Right ventricle myocardium inferior (tissue), 1 donor: ENCODE measurements around the gene LYVE1. TPM values are rescaled to one million over a fixed set of nuclear protein-coding genes. Genes with fewer than 3 reads are reported as not detected.
A peak's percentile ranks its signal among the peaks of the same experiment; 100 is the strongest.
"Not testable (repeated sequence)": the region's sequence is repeated elsewhere in the genome, so short reads cannot be mapped to it uniquely, and the experiment has no call there.

ENCODE experiments used
- ATAC-seq: fragments of 200-7000 bp; cut with Tn5 transposase; one replicate; pipeline ENCODE4 v1.9.1; 2020; ENCODE audit warnings: mild to moderate bottlenecking, moderate library complexity
- DNase-seq: peaks from one replicate; pipeline ENCODE4 v3.0.0; 2021; ENCODE audit errors: missing footprints
- intact Hi-C: fragments of 100-400 bp; cut with DNase I; formaldehyde crosslinking; loops from one replicate; pipeline ENCODE4 v1.11.0; 2022
- total RNA-seq: library from RNA; stranded (reverse); fragmentation: NEBNext Ultra II Directional; extraction: Animal tissue kit (Norgen Biotek cat#: 25700); gene quantifications from one replicate; pipeline ENCODE4 v1.2.1, GENCODE V29; 2021
- donor health status: DM: no; HTN: yes; CAD: no; lungs with severe emphysema.

LYVE1 gene
- total RNA-seq, 1 donor from 2014 or later: 106 TPM

DNA sequence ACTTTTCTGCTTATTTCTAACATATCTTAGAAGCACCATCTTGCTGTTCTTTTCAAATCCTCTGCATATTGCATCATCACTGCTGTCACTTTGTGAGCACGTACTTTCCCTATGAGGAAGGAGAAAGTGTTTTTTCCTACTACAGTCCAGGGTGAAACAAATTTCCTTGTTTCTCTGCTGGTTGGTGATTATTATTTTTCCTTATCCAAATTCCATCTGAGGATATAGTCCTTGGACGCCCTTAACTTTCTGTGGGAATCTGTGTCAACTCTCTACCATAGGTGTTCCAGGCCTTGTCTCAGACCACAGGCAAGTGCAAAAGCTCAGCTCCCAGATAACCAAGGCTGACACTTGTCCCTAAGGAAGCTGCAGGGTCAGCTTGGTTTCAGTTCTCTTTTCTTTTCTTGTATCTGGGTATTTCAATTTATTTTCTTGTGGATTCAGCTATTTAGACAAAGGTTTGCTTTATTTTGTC is 29.4 kb upstream of the LYVE1 start:
- no peak for ATAC-seq

DNA sequence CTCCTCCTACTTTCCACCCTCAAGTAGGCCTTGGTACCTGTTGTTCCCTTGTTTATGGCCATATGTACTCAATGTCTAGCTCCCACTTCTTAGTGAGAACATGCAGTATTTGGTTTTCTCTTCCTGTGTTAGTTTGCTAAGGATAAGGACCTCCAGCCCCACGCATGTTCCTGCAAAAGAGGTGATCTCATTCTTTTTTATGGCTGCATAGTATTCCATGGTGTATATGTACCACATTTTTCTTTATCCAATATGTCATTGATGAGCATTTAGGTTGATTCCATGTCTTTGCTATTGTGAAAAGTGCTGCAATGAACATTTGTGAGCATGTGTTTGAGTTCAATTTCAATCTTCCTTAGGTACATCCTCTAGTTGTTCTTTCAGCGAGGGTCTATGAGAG is 27.4 kb upstream of the LYVE1 start:
- ATAC-seq, DNase-seq, intact Hi-C loops: not testable (repeated sequence)

More for the DNA sequence above, 29.4 kb upstream of the LYVE1 start:
- intact Hi-C loops: no loop called here
- no peak for DNase-seq

DNA sequence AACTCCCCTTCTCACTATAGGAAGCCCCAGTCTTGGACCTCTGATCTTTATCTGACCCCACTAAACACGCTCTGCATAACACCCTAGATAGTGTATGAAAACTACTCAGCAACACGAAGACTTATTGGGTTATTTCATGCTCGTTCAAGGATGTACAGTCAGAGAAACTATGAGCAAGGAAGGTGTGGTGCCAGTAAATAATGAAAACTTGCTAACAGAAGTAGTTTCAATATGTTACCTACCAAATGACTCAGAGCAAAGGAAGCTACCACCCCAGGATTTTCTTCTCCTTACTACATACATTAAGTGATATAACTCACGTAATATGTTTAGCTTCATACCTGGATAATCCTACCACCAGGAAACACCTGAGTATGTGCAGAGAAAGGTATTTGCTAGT is 25.9 kb upstream of the LYVE1 start:
- ATAC-seq (no peak), DNase-seq (no peak)
- intact Hi-C loops: no loop called here

DNA sequence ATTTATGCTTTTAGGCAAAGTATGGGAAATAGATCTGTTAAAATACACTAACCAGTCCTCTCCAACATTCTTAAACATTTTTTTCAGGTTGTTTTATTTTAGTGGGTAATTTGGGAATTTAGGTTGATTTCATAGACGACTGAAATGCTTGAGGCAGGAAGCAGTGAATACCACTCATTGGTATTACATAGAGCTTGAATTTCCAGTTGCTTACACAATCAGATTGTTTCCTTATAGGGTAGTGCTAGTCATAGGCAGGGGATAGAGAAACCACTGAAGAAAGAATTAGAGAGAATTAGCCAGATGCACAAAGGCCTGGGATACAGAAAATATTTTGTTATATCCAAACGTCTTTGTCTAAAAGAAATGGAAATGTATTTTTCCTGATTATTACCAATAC is 23.9 kb upstream of the LYVE1 start:
- ATAC-seq: no peak
- DNase-seq: no peak
- intact Hi-C loops: no loop called here

DNA sequence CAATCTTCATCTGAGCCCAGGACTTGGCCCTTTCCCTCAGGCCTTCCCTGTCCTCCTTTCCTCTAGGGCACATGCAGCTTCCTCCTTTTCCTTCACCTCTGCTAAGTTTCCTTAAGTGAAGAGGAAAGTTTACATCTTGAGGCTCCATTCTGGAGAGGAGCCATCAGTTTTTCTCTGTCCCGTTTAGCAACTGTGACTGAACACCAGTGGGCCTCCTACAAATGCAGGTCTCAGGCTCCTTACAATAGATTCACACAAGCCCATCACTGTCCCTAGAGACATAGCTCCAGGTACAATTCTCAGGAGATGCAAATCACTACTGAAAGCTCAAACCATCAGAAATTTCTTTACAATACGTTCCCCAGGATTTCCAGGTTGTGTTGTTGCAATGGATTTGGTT is 23.3 kb upstream of the LYVE1 start:
- intact Hi-C loops: no loop called here
- no peak for ATAC-seq

DNA sequence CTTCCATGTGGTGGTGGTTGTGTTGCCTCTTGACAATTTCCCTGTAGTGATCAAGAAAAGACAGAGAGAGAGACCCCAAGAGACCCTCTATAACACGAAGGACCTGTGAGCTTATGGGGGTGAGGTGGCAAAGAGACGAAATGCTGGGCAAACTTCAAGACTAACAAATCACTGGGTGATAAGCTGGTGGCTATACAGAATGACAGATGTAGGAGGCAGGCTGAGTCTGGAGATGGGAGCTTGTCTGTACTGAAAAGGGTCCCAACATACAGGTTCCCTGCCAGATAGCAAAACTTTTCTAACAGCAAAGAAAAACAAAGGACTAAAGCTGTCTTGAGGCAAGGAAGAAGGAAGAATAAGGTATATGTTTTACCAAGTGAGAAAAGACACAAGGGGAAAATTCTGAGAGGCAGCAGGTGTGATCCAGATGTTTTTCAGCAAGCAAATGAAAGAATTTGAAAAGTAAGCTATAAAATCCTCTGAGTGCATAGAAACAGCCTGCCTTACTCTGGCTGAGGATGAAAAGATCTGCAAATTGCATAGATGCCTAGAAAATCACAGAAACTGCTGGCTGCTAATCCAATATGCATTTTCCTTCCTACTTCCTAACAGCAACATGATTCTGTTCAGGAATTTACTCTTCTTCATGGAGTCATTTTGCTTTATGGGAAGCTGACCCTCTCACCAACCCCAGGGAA is 21.9 kb upstream of the LYVE1 start:
- no peak for DNase-seq

More for the DNA sequence above, 23.3 kb upstream of the LYVE1 start:
- DNase-seq: no peak

DNA sequence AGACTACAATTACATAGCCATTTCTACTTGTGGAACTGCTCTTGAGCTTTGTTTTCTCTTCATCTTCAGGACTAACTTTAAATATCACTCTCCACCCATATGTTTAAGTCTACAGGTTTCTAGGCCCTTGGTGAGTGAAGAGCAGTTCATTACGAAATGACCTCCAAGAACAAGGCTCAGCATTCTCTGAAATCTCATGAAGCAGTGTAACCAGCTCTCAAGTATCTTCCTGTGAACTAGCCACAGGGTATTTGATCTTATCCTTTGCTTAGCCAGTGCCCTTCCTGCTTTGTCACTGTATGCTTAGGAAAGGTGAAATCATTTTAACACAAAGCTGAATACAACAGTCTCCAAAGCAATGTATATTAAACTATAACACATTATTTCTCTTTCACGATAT is 20.4 kb upstream of the LYVE1 start:
- intact Hi-C loops: no loop called here
- no peak for ATAC-seq
- DNase-seq: no peak

More for the DNA sequence above, 21.9 kb upstream of the LYVE1 start:
- intact Hi-C loops: no loop called here
- ATAC-seq: no peak

DNA sequence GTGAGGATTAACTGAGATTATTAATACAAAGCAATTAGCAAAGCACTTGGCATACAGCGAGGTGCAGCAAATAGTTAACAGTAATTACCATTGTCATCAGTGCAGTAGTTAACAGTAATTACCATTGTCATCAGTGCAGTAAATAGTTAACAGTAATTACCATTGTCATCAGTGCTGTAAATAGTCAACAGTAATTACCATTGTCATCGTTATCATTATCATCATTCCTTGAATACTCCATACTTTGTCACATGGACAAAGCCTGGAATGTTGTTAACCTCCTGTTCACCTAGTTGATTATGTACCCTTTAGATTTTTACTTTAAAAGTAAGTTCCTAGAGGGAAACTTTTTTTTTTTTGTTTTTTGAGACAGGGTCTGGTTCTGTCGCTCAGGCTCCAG is 19.5 kb upstream of the LYVE1 start:
- ATAC-seq: no peak
- DNase-seq: no peak
- intact Hi-C loops: no loop called here

DNA sequence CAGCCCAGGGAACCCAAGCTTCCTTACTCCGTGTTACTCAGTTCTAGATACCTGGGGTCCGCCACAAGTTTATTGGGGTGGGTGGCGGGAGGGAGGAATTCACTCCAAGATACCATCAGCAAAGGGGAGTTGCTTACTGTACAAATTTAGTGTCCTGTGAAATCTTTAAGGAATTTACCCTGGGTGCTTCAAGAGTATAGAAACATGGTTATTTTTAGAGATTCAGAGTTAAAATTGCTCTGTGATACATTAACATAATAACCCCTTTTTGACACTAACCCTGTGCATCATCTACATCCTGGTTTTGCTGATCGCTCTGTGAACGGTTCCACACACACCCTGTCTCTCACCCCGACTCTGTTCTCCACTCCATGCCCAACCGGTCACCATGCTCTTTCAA is 18.9 kb upstream of the LYVE1 start:
- no peak for ATAC-seq
- no peak for DNase-seq
- intact Hi-C loops: no loop called here

DNA sequence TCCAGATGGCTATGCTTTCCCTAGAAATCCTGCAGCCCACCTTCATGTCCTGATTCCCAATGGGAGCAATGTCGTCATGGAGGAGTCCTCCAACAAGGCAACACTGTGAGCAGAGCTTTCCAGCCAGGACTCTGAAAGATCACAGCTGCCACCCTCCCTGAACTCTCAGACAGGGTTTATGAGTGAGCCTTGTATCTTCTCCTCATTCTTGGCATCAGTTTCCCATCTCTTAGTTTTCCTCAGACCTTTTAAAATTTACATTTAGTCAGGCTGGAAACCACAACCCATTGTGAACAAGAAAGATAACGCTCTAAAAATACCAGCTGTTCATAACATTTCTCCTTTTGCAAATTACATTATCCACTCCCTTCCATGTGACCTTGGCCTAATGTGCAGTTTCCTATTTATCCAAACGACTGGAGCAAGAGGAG is 15.6 kb upstream of the LYVE1 start:
- no peak for DNase-seq
- ATAC-seq: no peak
- intact Hi-C loops: no loop called here

DNA sequence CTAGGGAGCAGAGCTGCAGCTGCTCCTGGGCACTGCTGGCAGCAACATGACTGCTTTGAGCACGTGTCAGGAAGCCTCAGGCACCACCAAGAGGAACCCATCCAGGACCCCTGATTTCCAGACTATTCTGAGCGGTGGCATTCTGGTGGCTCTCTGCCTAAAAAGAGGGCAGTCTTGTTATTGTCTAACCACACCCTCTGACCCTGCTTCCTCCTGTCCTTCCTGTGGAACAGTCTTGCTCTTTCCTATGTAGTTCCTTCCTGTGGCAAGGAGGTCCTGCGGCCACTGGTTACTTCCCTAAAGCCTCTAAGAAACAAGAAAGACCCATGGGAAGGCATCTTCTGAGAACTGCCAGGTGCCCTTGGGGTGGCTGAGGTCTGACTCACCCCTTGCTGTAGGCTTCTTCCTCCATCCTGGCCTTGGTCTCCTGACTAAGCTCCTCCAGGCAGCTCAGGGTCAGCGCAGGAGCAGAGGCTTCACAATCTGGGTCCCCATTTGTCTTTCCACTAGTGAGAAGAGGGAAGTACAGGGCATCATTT is 13.1 kb upstream of the LYVE1 start:
- intact Hi-C loops: no loop called here
- ATAC-seq (peak; percentile 83), DNase-seq (peak; percentile 83)

DNA sequence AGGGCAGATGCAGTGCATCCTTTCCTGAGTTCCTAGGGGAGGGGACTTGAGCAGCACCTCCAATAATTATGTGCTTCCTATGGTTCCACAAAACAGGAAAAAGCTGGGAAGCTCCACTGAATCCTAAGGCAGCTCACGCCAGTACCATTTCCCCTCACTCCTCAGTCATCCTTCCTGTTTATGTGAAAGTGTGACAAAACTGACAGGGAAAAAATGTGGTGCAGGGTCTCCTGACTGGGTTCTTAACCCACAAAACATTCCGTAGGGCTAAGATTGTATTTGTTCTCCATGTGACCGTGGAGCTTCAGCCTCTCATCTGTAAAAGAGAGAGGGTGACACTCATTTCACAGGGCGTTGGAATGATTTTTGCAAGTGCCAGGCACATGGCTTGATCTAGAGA is 12.2 kb upstream of the LYVE1 start:
- no peak for ATAC-seq
- DNase-seq: no peak
- intact Hi-C loops: no loop called here

DNA sequence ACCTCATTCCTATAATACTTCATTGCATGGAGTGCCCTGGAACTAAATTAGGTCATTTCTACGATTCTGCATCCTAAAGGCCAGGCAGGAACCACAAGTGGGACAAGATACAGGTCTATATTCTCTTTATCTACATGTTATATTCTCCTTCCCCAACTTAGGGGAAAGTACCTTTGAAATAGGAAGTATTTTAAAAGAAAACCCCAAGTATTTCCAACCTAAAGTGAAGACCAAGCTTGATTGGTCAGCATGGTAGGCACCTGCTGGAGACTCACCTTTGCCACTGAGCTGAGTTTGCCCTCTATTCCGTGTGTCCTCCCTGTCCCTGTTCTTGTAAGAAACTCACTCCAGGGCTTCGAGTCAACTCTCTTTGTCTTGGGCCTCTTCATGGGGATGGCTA is 11.2 kb upstream of the LYVE1 start:
- ATAC-seq: no peak
- DNase-seq: no peak
- intact Hi-C loops: no loop called here

DNA sequence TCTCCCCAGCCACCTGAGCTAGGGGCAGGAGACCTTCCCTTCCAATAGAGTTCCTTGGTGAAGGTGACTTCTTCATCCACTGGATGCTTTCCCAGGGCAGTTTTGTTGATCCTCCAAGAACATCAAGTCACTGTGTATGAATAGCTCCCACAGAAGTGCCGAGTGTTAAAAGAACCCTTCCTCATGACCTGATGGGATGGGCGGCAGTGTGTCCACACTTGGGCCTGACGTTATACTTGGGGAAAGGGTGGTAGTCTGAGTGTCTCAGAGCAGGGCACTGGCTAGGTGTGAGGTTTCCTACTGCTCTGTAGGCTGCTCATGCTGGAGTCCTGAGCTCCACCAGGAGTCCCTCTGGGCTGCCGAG is 7.6 kb upstream of the LYVE1 start:
- intact Hi-C loops: no loop called here
- ATAC-seq (peak; percentile 9), DNase-seq (no peak)

DNA sequence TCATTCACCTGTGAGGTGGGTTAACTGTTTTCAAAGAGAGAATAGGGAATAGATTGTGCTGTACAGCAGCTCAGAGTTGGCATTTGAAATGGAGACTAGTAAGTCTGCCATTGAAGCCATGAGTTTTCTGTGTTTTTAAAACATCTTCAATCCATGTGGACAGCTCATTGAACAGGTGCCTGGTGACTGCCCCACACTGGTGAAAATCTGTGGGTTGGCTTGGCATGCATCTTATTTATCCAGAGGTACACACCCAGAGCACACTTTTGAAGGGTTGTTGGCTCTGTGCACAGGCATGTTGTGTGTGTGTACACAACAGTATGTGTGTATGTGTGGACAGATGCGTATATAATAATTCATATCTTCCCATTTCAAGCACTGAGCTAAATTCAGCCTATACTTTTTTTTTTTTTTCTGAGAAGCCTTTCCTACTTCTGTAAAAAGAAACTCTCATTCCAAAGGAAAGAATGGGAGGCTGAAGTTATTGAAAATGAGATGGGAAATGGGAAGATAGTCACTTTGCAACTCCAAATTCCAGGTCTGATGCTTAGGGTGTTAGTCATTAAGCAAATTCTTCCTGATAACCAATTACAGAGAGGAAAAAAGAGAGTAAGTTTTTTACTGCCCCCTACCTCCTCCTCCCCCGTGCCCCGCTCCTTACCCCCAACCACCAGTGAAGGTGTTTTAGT is 7.0 kb upstream of the LYVE1 start:
- no peak for DNase-seq
- intact Hi-C loops: no loop called here
- ATAC-seq: no peak

DNA sequence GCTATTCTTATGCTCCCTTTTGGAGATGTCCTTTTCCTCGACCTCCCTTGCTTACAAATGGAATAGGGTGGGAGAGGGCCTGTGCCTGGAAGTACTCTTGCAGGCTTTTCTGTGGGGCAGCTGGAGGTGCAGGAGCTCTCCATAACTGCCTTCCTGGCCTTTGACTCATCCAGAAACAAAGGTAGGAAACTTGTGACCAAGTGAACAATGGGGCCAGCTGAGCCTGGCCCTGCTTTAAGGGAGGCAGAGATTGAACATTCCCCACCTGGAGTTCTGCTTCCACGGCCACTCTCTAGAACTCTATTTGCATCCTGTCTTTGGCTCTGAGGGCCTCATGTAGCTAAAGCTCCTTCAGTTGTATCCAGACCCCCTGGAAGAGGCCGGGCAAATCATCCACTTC is 5.1 kb upstream of the LYVE1 start:
- DNase-seq: no peak
- ATAC-seq: no peak
- intact Hi-C loops: no loop called here

DNA sequence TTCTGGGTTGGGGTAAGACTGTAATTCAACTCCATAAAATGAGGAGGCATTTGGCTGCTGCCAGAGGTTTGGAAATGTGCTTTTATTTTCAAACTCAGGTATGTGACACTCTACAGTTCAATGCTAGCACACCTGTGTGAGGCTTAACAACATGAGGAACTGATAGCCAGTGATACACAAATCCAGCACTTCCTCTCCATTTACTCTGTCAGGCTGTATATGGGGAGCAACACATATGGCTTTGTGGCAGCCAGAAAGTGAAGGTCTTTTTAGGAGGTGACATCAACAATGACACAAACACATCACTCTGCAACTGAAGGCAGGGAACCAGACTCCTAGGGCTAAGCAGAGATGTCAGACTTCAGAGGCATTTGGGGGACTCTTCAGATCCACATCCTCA is 4.6 kb upstream of the LYVE1 start:
- ATAC-seq (no peak), DNase-seq (no peak)
- intact Hi-C loops: no loop called here

DNA sequence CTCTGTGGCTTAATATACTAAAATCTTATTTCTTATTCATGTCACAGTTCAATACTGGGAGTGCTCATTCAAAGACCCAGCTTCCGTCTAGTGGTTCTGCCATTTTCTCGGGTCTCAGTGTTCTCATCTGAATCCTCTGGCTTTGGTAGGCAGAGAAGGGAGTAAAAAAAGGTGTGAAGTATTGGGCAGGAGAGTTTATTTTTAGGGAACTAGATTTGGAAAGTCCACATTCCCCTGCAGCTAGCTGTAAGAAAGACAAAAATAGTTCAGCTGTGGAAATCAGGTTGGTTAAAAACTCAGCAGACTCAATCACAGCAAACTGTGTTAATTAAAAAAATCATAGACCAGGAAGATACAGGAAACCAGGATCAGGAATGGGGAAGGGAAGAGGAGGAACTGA is 4.1 kb upstream of the LYVE1 start:
- no peak for DNase-seq
- intact Hi-C loops: no loop called here
- ATAC-seq: no peak

DNA sequence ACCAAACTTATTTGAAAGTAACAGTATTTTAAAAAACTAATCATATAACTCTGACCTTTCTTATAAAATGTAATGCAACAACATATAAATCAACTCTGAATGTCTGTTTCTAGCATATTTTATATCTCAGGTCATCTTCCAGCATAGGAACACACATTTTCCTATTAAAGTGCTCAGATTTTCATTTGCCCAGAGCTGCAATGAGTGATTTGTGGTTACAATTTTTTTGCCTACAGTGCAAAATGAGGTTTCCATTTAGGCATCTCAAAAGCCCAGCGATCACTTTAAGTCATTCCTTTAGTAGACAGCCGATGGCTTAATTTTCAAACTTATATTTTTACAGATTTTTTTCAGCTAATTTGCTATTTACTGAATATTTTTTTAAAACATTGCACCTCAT is 1.0 kb downstream of the LYVE1 start:
- no peak for ATAC-seq
- no peak for DNase-seq
- intact Hi-C loops: loop anchor here (5.0 to 10.0 kb wide), 2 partner anchors 87 to 170 kb away; no protein-coding TSS in a partner anchor

DNA sequence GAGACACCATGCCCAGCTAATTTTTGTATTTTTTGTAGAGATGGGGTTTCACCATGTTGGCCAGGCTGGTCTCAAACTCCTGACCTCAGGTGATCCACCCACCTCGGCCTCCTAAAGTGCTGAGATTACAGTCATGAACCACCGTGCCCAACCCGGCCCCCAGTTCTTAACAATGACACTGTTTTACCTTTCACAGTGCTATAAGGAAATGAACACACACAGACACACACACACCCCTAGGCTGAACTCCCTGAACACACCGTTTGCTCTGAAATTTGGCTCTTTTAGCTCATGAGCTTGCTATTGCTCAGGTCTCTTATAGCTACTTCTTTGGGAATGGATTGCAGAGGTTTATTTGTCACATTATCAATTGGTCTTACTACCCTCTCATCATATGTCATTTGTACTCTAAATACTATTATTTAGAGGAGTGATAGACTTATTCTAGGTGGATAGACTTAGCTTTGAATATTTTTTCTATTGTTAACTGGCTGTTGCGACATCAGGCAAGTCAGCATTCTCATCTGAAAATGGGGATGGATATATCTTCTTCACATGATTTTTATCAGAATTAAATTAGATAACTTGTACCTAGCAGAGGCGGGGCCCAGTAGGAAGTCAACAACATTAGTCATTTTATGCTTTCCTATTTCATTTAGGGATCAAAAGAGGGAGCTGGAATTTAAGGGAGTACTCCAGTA is 2.1 kb downstream of the LYVE1 start:
- ATAC-seq (no peak), DNase-seq (no peak)
- intact Hi-C loops: loop anchor here (5.0 to 10.0 kb wide), 2 partner anchors 88 to 171 kb away; no protein-coding TSS in a partner anchor
